SK-N-SH (cell line): ENCODE results near the gene OR2B3.
"Not testable (repeated sequence)": the region's sequence is repeated elsewhere in the genome, so short reads cannot be mapped to it uniquely, and the experiment has no call there.

ENCODE experiments used
- CHD2 ChIP-seq: fragments of 150-350 bp; IDR thresholded peaks from 2 replicates; pipeline ENCODE4 v1.6.1; 2018; ENCODE audit warnings: low read length; ENCODE audit not compliant: partially characterized antibody
- JUND ChIP-seq: IDR thresholded peaks from 2 replicates; pipeline ENCODE4 v1.4.0; 2012
- RAD21 ChIP-seq: IDR thresholded peaks from 2 replicates; pipeline ENCODE4 v1.6.1; 2012; ENCODE audit warnings: mild to moderate bottlenecking, low read length
- RFX5 ChIP-seq: IDR thresholded peaks from 2 replicates; pipeline ENCODE4 v1.6.1; 2012; ENCODE audit warnings: mild to moderate bottlenecking, improper control_type of control experiment, low read length
- SIN3A ChIP-seq: IDR thresholded peaks from 2 replicates; pipeline ENCODE4 v1.6.1; 2012; ENCODE audit warnings: low read depth, mild to moderate bottlenecking, low read length, moderate library complexity, borderline replicate concordance
- SMC3 ChIP-seq: IDR thresholded peaks from 2 replicates; pipeline ENCODE4 v1.6.1; 2012; ENCODE audit warnings: low read depth, low read length, improper control_type of control experiment
- TAF1 ChIP-seq: IDR thresholded peaks from 2 replicates; pipeline ENCODE4 v1.6.1; 2012; ENCODE audit warnings: low read depth, mild to moderate bottlenecking, low read length, moderate library complexity, borderline replicate concordance
- TEAD4 ChIP-seq: IDR thresholded peaks from 2 replicates; pipeline ENCODE4 v1.4.0; 2012; ENCODE audit warnings: mild to moderate bottlenecking, borderline replicate concordance; ENCODE audit not compliant: insufficient read depth
- TF ChIP-seq, protein P1 (sequence below): fragments of 200-600 bp; sonication (generic); IDR thresholded peaks from 2 replicates; pipeline ENCODE4 v1.6.1; 2017; ENCODE audit warnings: antibody characterized with exemption, mild to moderate bottlenecking, moderate library complexity
- TF ChIP-seq, protein P2 (sequence below): IDR thresholded peaks from 2 replicates; pipeline ENCODE4 v1.4.0; 2012; ENCODE audit warnings: low read depth, borderline replicate concordance
- TF ChIP-seq, protein P3 (sequence below): fragments of 150-350 bp; IDR thresholded peaks from 2 replicates; pipeline ENCODE4 v1.6.1; 2017; ENCODE audit warnings: antibody characterized with exemption, low read length, low read depth, borderline replicate concordance
- TF ChIP-seq, protein P4 (sequence below): IDR thresholded peaks from 2 replicates; pipeline ENCODE4 v1.6.1; 2012; ENCODE audit warnings: mild to moderate bottlenecking, low read depth, low read length, moderate library complexity
- TF ChIP-seq, protein P5 (sequence below): IDR thresholded peaks from 2 replicates; pipeline ENCODE4 v1.4.0; 2012; ENCODE audit warnings: low read depth

DNA sequence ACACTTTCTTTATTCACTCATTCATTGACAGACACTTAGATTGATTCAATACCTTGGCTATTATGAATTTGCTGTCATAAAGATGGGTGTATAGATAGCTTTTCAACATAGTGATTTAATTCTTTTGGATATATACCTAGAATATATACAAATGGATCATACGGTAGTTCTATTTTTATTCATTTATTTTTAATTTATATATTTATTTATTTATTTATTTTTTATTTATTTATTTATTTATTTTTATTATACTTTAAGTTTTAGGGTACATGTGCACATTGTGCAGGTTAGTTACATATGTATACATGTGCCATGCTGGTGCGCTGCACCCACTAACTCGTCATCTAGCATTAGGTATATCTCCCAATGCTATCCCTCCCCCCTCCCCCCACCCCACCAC lies 27.9 kb upstream of the OR2B3 start:
- TF ChIP-seq, protein P1, sequence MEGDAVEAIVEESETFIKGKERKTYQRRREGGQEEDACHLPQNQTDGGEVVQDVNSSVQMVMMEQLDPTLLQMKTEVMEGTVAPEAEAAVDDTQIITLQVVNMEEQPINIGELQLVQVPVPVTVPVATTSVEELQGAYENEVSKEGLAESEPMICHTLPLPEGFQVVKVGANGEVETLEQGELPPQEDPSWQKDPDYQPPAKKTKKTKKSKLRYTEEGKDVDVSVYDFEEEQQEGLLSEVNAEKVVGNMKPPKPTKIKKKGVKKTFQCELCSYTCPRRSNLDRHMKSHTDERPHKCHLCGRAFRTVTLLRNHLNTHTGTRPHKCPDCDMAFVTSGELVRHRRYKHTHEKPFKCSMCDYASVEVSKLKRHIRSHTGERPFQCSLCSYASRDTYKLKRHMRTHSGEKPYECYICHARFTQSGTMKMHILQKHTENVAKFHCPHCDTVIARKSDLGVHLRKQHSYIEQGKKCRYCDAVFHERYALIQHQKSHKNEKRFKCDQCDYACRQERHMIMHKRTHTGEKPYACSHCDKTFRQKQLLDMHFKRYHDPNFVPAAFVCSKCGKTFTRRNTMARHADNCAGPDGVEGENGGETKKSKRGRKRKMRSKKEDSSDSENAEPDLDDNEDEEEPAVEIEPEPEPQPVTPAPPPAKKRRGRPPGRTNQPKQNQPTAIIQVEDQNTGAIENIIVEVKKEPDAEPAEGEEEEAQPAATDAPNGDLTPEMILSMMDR = not testable (repeated sequence)
- not testable (repeated sequence) for TF ChIP-seq SIN3A, RFX5, SMC3, TEAD4, CHD2, JUND, RAD21, TAF1
- TF ChIP-seq, protein P2, sequence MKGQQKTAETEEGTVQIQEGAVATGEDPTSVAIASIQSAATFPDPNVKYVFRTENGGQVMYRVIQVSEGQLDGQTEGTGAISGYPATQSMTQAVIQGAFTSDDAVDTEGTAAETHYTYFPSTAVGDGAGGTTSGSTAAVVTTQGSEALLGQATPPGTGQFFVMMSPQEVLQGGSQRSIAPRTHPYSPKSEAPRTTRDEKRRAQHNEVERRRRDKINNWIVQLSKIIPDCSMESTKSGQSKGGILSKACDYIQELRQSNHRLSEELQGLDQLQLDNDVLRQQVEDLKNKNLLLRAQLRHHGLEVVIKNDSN = not testable (repeated sequence)
- TF ChIP-seq, protein P3, sequence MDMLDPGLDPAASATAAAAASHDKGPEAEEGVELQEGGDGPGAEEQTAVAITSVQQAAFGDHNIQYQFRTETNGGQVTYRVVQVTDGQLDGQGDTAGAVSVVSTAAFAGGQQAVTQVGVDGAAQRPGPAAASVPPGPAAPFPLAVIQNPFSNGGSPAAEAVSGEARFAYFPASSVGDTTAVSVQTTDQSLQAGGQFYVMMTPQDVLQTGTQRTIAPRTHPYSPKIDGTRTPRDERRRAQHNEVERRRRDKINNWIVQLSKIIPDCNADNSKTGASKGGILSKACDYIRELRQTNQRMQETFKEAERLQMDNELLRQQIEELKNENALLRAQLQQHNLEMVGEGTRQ = not testable (repeated sequence)
- TF ChIP-seq, protein P4, sequence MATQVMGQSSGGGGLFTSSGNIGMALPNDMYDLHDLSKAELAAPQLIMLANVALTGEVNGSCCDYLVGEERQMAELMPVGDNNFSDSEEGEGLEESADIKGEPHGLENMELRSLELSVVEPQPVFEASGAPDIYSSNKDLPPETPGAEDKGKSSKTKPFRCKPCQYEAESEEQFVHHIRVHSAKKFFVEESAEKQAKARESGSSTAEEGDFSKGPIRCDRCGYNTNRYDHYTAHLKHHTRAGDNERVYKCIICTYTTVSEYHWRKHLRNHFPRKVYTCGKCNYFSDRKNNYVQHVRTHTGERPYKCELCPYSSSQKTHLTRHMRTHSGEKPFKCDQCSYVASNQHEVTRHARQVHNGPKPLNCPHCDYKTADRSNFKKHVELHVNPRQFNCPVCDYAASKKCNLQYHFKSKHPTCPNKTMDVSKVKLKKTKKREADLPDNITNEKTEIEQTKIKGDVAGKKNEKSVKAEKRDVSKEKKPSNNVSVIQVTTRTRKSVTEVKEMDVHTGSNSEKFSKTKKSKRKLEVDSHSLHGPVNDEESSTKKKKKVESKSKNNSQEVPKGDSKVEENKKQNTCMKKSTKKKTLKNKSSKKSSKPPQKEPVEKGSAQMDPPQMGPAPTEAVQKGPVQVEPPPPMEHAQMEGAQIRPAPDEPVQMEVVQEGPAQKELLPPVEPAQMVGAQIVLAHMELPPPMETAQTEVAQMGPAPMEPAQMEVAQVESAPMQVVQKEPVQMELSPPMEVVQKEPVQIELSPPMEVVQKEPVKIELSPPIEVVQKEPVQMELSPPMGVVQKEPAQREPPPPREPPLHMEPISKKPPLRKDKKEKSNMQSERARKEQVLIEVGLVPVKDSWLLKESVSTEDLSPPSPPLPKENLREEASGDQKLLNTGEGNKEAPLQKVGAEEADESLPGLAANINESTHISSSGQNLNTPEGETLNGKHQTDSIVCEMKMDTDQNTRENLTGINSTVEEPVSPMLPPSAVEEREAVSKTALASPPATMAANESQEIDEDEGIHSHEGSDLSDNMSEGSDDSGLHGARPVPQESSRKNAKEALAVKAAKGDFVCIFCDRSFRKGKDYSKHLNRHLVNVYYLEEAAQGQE = not testable (repeated sequence)
- TF ChIP-seq, protein P5, sequence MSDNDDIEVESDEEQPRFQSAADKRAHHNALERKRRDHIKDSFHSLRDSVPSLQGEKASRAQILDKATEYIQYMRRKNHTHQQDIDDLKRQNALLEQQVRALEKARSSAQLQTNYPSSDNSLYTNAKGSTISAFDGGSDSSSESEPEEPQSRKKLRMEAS = not testable (repeated sequence)
